K562 (cell line): ENCODE results near the gene DCST1. TPM values are rescaled to one million over a fixed set of nuclear protein-coding genes. Genes with fewer than 3 reads are reported as not detected.

Source experiments
- ARID2 ChIP-seq: fragments of 450-650 bp; IDR thresholded peaks from 2 replicates; pipeline ENCODE4 v1.6.1; 2017; ENCODE audit warnings: antibody characterized with exemption, mild to moderate bottlenecking
- ATF4 ChIP-seq: fragments of 450-650 bp; formaldehyde crosslinking; IDR thresholded peaks from 2 replicates; pipeline ENCODE4 v1.4.0; 2022; ENCODE audit warnings: mild to moderate bottlenecking, moderate library complexity
- CEBPB ChIP-seq: fragments of 450-650 bp; IDR thresholded peaks from 2 replicates; pipeline ENCODE4 v1.6.1; 2016; ENCODE audit warnings: missing genetic modification characterization, missing compliant biosample characterization
- CHD4 ChIP-seq: fragments of 200-600 bp; sonication (generic); IDR thresholded peaks from 3 replicates; pipeline ENCODE4 v1.6.1; 2012; ENCODE audit warnings: low read depth, mild to moderate bottlenecking, mixed read lengths, low read length, inconsistent platforms; ENCODE audit not compliant: insufficient read depth, insufficient replicate concordance, poor library complexity, severe bottlenecking
- E2F4 ChIP-seq: sonication (generic); formaldehyde crosslinking; IDR thresholded peaks from 2 replicates; pipeline ENCODE4 v1.8.0; 2022; ENCODE audit warnings: mild to moderate bottlenecking, low read depth, missing genetic modification reagents
- FOXM1 ChIP-seq, 2 experiments: fragments of 450-650 bp in 1 of 2; sonication (generic) in 1 of 2; formaldehyde crosslinking in 1 of 2; IDR thresholded peaks; 2 replicates each; pipeline versions ENCODE4 v1.6.1 to v1.9.0; 2017 to 2022; ENCODE audit warnings: low read depth in 2 of 2, mild to moderate bottlenecking in 2 of 2, missing genetic modification reagents in 1 of 2, moderate library complexity in 1 of 2
- KDM4B ChIP-seq, 2 experiments: fragments of 450-650 bp in 1 of 2; sonication (generic) in 1 of 2; IDR thresholded peaks; 2 replicates each; pipeline ENCODE4 v1.6.1; 2016 to 2017; ENCODE audit warnings: borderline replicate concordance in 2 of 2, antibody characterized with exemption in 1 of 2, low read depth in 1 of 2, mild to moderate bottlenecking in 1 of 2
- LEF1 ChIP-seq: fragments of 450-650 bp; IDR thresholded peaks from 2 replicates; pipeline ENCODE4 v1.6.1; 2016; ENCODE audit warnings: mild to moderate bottlenecking
- MBD2 ChIP-seq: sonication (generic); IDR thresholded peaks from 2 replicates; pipeline ENCODE4 v1.6.1; 2016; ENCODE audit warnings: low read depth, borderline replicate concordance
- MTA2 ChIP-seq: fragments of 450-650 bp; IDR thresholded peaks from 2 replicates; pipeline ENCODE4 v1.6.1; 2016; ENCODE audit warnings: low read depth
- NKRF ChIP-seq: fragments of 450-650 bp; IDR thresholded peaks from 2 replicates; pipeline ENCODE4 v1.6.1; 2016; ENCODE audit warnings: borderline replicate concordance
- NR1H2 ChIP-seq: sonication (generic); formaldehyde crosslinking; IDR thresholded peaks from 2 replicates; pipeline ENCODE4 v1.4.0; 2020; ENCODE audit warnings: mild to moderate bottlenecking, missing genetic modification reagents
- RBM22 ChIP-seq: fragments of 200-400 bp; formaldehyde crosslinking; IDR thresholded peaks from 2 replicates; pipeline ENCODE4 v1.6.1; 2018; ENCODE audit warnings: low read length, low read depth; ENCODE audit not compliant: poor library complexity, severe bottlenecking
- SIN3B ChIP-seq: fragments of 450-650 bp; IDR thresholded peaks from 2 replicates; pipeline ENCODE4 v1.6.1; 2017; ENCODE audit warnings: low read depth, mild to moderate bottlenecking, moderate library complexity
- SMARCE1 ChIP-seq: fragments of 450-650 bp; IDR thresholded peaks from 2 replicates; pipeline ENCODE4 v1.7.1; 2016; ENCODE audit warnings: mild to moderate bottlenecking
- SNIP1 ChIP-seq: fragments of 450-650 bp; IDR thresholded peaks from 2 replicates; pipeline ENCODE4 v1.7.1; 2017; ENCODE audit warnings: low read depth, mild to moderate bottlenecking
- STAG1 ChIP-seq: sonication (generic); formaldehyde crosslinking; IDR thresholded peaks from 2 replicates; pipeline ENCODE4 v1.5.0; 2020; ENCODE audit warnings: missing genetic modification reagents, borderline replicate concordance
- SUPT5H ChIP-seq: fragments of 450-650 bp; IDR thresholded peaks from 2 replicates; pipeline ENCODE4 v1.6.1; 2016
- ZNF175 ChIP-seq: fragments of 200-800 bp; sonication (Bioruptor generic); IDR thresholded peaks from 2 replicates; pipeline ENCODE4 v1.6.1; 2016; ENCODE audit warnings: low read depth, mild to moderate bottlenecking, missing genetic modification characterization, missing compliant biosample characterization
- ZNF197 ChIP-seq: fragments of 200-800 bp; sonication (Bioruptor generic); IDR thresholded peaks from 2 replicates; pipeline ENCODE4 v1.6.1; 2016; ENCODE audit warnings: low read depth, missing genetic modification characterization, missing compliant biosample characterization
- ZNF76 ChIP-seq: fragments of 250-450 bp; sonication (Bioruptor Pico); IDR thresholded peaks from 2 replicates; pipeline ENCODE4 v1.4.0; 2020; ENCODE audit warnings: mild to moderate bottlenecking, moderate library complexity, borderline replicate concordance
- ZZZ3 ChIP-seq: fragments of 450-650 bp; IDR thresholded peaks from 2 replicates; pipeline ENCODE4 v1.6.1; 2016; ENCODE audit warnings: antibody characterized with exemption, mild to moderate bottlenecking, moderate library complexity
- polyA plus RNA-seq, 8 experiments: library from polyadenylated mRNA; depleted of rRNA in 4 of 8; stranded (reverse) in 5 of 8; unstranded in 3 of 8; fragments of >200 nt; fragmentation: Nextera tagmentation in 2 of 8; fragmentation: Illumina TruSeq in 1 of 8; extraction: Ambion mirVana in 2 of 8; extraction: Trizol in 1 of 8; gene quantifications; 2 replicates each; pipeline versions ENCODE4 v1.2.1 to v1.2.3, GENCODE V29; 2011 to 2014; ENCODE audit warnings: inconsistent platforms in 1 of 8, missing spikeins in 1 of 8
- total RNA-seq, 7 experiments: library from RNA; depleted of rRNA in 6 of 7; stranded (reverse); fragments of >200 nt in 6 of 7; fragmentation: Illumina TruSeq in 2 of 7; extraction: Trizol in 2 of 7; gene quantifications; 2 replicates each; pipeline versions ENCODE4 v1.2.1 to v1.2.3, GENCODE V29; 2011 to 2021; ENCODE audit warnings: low replicate concordance in 1 of 7
- TF ChIP-seq, protein P1 (sequence below): sonication (generic); formaldehyde crosslinking; IDR thresholded peaks from 2 replicates; pipeline ENCODE4 v1.8.0; 2022; ENCODE audit warnings: missing genetic modification reagents, mild to moderate bottlenecking, moderate library complexity, borderline replicate concordance

DCST1 gene
- total and polyA plus RNA-seq, 9 of the 15 experiments (the other 6 are each of a cell fraction or from before 2014, with no cell fraction given), result not detected

DNA sequence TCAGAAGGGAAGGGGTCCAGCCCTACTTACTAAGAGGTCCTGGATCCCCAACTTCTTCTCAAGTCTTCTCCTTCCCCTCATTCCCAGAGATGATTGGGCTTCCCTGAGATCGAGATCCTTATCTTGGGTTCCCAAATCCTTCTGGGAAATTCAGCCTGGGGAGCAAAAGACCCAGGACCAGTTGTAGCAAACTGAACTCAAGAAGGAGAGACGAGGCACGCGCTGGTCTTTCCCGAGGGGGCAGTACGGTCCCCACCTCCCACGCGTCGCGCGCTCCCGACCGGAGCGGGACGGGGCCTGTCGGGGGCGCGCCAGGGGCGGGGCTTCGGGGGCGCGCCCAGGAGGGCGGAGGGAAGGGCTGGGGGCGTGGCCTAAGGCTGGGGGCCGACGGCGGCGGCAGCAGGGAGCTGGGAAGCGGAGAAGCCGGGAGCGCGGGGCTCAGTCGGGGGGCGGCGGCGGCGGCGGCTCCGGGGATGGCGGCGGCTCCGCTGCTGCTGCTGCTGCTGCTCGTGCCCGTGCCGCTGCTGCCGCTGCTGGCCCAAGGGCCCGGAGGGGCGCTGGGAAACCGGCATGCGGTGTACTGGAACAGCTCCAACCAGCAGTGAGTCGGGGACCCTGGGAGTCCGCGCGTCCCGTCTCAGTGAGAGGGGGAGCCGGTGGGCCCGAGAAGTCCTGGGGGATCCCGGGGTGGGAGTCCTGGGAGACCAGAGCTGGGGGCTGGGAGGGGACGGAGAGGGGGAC, 45.0 kb downstream of the DCST1 start, which contains the start of gene EFNA3 (continued):
- TF ChIP-seq ZZZ3 (no peak), CHD4 (no peak), SIN3B (no peak), LEF1 (no peak), NKRF (no peak), STAG1 (CRISPR knock-in tag) (no peak), ZNF175 (CRISPR knock-in tag) (peak; percentile 43; the same call in 1 of the 2 replicates), KDM4B (IDR thresholded peaks at IDR 0.05; ENCODE audit: borderline replicate concordance in 2 of 2, low read depth in 1 of 2) (no peak), RBM22 (no peak), FOXM1 (IDR thresholded peaks at IDR 0.05; ENCODE audit: low read depth) (no peak), FOXM1 (CRISPR knock-in tag; IDR thresholded peaks at IDR 0.05; ENCODE audit: low read depth) (no peak), ZNF76 (CRISPR knock-in tag) (no peak), CEBPB (tag) (no peak), ATF4 (no peak), NR1H2 (CRISPR knock-in tag) (no peak), SMARCE1 (no peak), SUPT5H (no peak), ARID2 (no peak), E2F4 (no peak), SNIP1 (no peak), MBD2 (no peak), MTA2 (no peak), ZNF197 (CRISPR knock-in tag) (peak; percentile 81; the same call in 1 of the 2 replicates)
- TF ChIP-seq, protein P1, sequence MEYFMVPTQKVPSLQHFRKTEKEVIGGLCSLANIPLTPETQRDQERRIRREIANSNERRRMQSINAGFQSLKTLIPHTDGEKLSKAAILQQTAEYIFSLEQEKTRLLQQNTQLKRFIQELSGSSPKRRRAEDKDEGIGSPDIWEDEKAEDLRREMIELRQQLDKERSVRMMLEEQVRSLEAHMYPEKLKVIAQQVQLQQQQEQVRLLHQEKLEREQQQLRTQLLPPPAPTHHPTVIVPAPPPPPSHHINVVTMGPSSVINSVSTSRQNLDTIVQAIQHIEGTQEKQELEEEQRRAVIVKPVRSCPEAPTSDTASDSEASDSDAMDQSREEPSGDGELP (CRISPR knock-in tag), result no peak
